NOMO-1 treated with DMSO at 0.1 percent for 48 hours (cell line): ENCODE results near the gene PLAAT1.
A peak's percentile ranks its signal among the peaks of the same experiment; 100 is the strongest.

Experiments
- DNase-seq: peaks from one replicate; lab custom pipeline; 2025; ENCODE audit not compliant: unreplicated experiment; lab: John Stamatoyannopoulos, UW

PLAAT1 gene

DNA sequence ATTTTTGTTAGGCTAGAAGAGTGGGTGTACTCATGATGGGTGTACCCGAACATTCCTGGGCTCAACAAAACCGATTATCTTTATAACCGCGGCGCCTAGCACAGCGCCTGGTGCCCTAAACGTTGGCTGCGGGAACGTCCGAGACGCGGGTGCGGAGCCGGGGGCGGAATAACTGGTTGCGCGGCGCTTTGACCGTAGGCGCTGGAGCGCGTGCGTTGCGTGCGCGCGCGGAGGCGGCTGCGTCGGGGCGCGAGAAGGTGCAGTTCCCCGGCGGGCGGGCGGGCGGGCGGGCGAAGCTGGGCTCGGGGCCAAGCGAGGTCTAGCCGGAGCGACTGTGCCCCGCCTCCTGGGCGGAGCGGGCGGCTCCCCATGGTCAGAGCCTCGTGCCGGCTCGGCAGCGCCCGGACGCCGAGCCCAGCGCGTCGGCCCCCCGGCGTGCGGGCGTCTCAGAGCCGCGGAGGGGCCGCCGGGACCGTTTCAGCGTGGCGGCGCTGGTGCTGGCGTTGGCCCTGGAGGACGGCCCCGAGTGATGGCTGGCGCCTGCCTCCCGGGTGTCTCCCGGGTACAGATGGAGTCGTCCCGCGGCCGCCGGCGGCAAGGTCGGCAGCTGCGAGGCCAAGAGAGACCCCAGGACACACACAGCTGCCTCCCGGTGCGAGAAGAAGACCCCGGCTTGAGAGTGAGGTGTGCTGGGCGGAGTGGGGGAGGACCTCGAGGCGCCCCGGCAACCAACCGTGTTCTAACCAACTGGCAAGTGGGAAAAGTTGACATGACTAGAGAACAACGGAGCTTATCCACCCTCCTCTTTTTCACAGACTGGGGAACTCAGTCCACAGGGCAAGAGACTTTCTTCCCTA lies at the start of gene PLAAT1:
TSS of gene PLAAT1 (plus strand) at position 373 of the 857 bp plus-strand sequence. CDS start 14,429 bp downstream, outside the sequence.
- peak; percentile 84 for DNase-seq

DNA sequence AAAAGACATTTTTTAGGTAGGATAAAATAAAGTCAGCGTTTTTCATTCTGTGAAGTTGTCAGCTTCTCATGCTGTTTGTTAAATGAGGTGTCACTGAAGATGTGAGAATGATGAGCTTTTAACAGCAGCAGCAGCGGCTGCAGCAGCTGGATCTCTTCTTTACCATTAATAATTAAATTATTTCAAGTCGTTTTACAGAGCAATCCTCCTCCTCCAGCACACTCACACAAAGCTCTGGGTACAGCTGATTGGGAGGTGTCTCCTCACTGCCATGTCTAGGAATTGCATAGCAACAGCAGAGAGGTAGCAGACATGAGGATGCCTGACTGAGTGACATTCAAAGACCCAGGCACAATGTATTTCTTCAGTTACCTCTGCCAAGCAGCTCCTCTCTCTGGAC lies 46.7 kb upstream of the PLAAT1 start:
- no peak for DNase-seq

DNA sequence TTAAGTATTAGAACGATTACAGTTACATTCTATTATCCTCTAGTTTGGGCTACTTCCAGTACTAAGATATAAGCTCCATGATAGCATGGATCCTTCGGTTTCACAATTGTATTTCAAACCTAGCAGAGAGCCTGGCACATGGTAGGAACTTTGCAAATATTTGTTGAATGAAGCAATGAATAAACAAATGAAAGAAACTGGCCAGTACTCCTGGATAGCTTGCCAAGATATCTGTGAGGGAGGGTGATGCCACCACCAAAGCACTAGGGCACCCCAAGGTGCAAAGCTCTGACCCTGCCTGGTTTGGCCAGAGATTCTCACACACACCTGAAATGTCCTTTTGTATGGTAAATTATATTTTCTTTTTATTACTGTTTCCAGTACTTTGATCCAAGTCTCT lies 44.3 kb upstream of the PLAAT1 start:
- DNase-seq: no peak

DNA sequence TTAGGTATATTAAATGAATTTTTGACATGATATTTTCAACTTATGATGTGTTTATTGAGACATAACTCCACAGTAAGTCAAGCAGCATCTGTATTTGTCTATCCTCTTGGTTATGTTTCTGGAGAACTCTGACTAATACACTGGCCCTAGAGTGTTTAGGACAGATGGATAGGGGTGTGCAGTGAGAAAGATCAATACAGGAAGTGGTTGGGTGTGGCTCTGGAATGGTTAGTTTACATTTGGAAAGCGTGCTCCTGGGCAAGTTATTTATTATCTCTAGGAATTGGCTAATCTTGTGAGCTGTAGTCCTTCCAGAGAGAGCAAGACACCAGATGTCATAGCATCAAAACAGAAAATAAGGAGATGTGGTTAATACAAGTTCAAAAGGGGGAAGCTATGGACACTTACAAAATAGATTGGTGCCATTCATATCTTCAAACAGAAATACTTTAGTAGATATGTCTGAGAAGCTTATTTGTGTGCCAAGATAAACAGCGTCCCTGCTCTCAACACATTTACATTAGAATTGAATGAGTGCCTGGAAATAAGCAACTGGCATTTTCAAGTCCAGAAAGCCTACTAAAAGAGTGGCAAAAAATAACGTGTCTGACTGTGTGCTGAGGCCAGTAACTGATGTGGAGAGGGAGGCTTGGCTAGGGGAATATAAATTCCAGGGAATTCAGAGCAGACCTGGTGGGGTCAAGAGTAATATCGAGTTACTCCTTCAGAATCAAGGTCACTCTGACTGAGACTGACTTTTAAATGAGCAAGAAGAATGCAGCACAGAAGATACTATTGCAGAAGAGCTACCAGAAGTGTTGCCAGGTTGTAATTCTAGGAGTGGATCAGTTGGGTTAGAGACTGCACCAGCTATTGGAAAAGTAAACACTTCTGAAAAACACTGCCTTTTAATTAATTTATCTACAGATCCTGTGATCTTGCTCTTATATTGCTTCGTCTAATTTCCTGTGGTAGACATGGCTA lies 33.4 kb upstream of the PLAAT1 start:
- no peak for DNase-seq

DNA sequence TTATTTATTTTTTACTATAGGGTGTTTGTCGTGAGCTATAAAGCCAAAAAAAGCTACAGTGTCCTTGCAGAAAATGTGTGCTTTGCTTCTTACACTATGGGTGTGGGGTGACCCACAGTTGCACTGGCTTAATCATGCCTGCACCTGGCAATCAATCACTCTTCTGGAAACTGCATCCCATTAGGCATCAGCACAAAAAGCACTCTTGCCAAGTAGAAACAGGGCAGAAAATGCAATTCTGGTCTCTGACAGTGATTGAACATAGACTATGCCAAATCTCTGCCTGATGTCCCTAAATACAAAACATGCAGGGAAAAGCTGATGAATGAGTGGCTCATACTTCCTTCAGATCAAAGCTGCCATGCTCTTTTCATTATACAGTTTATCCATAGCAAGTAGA lies 30.4 kb upstream of the PLAAT1 start:
- no peak for DNase-seq

DNA sequence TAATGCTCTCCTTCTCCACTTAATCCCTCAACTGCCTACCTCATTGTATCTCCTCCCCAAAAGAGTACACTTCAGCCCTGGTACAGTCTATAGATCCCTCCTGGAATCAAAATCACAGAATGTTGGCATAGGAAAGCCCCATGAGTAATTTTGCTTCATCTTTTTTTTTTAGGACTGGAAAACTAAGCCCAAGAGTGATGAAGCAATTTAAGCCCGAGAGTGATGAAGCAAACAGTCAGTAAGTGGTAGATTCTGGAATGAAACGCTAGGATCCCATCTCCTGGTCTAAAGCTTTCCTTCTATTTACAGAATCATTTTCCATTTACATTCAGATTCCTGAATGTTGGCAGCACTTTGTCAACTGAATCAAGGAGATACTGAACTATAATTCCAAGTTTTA lies 29.8 kb upstream of the PLAAT1 start:
- no peak for DNase-seq

DNA sequence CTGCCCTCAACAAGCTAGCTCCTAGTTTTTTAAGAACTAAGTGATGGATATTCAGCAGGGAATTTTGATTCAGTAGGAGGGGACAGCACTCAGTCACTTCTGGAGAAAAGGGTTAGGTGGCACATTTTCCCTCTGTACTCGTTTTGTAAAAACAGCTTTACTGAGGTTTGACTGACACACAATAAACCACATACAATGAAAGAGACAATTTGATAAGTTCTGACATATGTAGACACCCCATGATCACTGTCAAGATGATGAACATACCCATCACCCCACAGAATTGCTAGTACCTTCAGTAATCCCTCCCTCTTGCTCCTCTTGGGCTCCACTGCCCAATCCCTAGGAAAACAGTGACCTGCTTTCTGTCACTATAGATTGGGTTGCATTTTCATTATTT lies 29.0 kb upstream of the PLAAT1 start:
- no peak for DNase-seq

DNA sequence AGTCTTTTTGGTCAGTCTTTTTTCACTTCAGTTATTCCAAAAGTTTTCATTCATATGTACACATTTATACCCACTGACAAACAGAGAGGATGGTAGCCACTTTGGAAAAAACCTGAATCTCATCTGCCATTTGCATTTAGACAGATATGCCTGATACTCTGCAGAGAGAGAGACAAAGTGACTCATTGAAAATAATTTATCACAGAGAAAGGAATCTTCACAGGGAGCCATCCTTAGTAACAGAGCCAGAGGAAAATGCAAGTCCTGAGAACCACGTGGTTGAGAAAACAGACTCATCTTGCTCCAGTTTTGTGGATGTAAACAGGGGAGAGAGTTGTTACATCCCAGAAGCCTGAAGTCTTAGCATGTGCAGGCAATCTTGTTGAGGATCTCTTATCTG lies 28.2 kb upstream of the PLAAT1 start:
- DNase-seq: no peak

DNA sequence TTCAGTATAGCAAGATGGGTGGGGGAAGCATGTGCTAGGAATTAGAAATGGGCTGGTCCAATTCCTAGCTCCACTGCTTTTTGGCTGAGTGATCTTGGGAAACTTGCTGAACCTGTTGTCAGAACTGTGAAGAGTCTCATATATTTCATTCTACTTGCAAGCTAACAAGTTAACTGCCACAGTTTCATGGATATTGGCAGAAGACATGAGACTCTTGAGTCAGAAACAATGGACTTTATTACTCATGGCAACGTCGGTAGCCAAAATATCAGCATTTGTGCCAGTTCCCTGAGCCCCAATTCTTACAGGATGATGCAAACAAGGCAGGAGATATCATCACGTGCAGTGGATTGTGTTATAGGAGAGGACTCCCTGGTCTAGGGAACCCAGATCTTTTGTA lies 26.6 kb upstream of the PLAAT1 start:
- DNase-seq: no peak

DNA sequence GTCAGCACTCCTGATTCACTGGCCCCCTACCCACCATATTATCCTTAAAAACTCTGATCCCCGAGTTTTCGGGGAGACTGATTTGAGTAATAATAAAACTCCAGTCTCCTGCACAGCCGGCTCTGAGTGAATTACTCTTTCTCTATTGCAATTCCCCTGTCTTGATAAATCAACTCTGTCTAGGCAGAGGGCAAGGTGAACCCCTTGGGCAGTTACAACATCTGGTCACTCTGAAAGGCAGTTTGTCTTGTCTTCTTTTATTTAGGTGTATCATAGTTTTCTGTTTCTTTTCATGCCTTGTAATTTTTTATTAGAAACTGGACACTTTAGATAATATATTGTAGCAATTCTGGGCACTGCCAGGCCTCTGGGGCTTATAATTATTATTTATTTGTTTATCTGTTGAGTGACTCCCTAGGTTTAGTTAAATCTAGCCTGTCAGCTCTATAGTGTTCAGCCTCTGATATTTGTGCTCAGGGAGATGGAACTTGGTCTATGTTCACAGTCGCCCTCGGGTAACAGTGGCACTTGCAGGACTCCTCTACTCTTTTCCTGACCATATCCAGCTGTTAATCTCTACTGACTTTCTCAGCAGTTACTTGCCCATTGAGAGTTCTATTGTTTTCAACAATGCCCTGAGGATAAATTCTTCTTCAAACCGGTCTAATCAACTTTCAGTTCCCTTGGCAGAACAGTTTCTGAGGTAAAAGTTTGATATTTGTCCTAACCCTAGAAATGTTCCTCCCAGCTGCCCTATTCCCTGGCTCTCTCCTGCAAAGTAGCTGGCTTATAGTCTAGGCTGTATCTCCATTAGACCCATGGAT lies 15.5 kb upstream of the PLAAT1 start:
- no peak for DNase-seq

DNA sequence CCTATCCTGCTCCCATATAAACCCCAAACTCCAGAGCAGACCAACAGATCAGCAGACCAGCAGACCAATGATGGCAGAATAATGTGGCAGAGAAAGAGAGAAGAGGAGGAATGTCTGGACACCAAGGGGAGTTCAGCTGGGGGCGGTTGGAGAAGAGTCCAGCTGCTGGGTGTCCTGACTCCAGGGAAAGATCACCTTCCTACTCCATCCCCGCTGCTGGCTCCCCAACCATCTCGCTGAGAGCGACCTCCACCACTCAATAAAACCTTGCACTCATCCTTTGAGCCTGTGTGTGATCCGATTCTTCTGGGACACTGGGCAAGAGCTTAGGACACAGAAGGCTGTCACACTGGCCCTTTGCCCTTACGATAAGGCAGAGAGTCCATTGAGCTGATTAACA lies 12.8 kb upstream of the PLAAT1 start:
- no peak for DNase-seq

DNA sequence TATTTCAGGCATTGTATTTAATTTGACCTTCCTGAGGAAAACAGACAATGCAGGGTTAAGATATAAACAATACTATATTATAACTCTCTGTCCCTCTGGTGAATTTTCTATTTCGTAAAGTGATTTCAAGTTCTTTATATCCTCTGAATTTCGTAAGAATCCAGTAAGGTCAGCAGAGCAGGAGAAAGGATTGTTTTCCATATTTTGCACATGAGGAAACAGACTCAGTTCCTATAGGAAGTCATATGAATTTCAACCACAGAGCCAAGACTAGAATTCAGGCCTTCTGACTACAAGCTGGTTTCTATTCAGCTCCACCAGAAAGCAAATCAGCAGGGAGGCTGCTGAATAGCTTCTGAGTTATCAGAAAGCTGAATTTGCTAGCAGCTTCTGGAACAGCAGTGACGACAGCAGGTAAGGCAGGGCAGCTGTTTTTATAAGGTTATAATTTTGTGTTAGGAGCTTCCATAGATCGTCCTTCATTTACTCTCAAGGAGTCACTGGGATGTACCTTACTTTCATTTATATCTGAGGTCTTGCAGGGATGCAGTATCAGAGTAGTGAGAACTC lies 11.1 kb upstream of the PLAAT1 start:
- DNase-seq: no peak

DNA sequence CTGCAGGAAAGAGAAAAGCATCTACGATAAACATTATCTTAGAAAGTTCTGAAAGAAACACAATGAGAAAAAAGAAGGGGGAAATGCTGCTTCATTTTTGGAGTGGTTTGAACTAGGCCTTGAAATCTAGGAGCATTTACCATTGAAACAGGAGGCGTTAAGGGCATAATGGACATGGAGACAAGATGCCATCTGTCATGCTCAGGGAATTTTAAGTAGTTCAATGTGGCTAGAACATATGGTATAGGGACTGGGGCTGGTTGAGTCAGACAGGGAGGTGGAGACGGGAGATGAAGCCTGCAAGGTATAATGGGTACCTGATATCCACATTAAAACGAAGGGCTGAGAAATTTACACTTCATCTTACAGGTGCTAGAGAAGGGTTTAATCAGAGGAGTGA lies 10.4 kb upstream of the PLAAT1 start:
- no peak for DNase-seq

DNA sequence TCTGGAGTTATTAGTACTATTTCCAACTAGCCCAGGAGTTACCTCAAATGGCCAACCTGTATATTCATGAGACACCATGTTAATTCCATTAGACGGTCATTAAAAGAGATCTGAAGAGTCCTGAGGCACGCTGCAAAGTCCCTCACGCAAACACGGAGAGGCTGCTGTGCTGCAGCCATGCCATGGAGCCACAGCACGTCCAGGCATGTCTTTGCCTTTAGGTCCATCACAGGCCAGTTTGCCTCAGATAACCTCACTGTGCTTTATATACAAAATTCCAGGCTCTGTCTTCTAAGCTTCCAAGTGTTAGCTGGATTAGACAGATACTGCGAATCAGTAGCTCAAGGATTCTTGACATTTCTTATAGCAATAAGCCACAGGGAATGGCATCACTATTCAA lies 9.8 kb upstream of the PLAAT1 start:
- DNase-seq: no peak

DNA sequence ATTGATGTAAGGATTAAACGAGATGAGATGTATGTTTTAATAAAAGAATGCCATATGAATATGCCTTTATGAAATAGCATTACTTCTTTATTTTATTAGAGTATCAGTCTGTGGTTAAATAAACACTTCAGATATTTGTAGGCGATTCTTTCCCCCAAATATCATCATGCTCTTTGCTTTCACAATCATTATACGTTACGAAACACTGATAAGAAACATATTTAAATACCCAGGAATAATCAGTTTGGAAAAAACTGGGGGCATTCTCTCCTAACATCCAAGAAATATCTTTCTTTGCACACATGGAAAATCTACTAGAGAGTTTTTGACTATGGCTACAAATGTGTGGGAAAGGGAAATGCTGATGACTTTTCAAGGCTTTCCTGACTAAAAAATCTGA lies 4.4 kb upstream of the PLAAT1 start:
- DNase-seq: no peak

DNA sequence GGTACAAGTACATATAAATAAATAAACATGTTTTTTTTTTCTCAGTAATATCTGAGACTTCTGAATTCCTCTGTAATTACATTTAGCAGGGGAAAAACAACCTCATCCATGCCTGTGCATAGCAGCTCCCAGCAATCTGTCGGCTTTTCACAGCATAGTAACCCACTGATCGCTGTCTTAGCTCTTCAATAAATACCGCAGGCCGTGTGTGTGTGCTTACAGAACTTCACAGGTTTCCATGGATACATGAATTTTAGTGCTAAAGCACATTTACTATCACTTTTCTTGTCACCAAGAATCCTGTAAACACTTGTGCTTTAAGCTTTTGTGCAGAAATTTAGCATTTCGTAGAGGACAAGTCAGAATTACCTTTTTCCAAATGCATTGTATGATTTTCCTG lies 4.0 kb upstream of the PLAAT1 start:
- no peak for DNase-seq

DNA sequence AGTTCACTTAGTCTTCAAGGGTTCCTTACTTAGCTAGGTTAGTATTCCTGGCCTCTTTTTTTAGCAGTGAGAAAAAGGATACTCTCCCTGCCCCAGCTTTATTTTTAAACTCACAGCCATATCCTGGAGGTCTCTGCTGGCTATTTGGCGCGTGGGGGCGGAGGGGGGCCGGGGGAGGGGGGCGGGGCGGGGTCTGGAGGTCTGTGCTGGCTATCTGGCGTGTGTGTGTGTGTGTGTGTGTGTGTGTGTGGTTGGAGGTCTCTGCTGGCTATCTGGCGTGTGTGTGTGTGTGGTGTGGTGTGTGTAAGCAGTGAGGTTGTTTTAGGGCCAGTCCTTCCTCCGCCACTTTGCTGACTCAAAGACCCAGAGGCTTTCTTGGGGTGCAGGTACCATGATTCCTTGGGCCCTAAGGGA lies 579 bp upstream of the PLAAT1 start:
- no peak for DNase-seq

DNA sequence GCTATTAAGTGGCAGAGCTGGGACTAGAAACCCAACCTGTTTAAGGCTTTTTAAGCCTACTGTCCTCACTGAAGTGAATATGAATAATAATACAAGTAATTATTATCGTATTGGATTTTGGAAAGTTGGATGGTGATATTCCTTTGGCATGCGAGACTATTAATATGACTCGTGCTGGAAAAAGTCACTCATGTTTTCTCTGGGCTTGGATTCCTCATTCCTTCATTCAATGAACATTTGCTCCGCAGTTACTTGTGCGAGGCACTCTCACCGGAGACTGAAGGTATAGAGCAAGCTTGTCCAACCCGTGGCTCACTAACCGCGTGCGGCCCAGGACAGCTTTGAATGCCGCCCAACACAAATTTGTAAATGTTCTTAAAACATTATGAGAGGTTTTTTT lies 694 bp downstream of the PLAAT1 start:
- DNase-seq: no peak

DNA sequence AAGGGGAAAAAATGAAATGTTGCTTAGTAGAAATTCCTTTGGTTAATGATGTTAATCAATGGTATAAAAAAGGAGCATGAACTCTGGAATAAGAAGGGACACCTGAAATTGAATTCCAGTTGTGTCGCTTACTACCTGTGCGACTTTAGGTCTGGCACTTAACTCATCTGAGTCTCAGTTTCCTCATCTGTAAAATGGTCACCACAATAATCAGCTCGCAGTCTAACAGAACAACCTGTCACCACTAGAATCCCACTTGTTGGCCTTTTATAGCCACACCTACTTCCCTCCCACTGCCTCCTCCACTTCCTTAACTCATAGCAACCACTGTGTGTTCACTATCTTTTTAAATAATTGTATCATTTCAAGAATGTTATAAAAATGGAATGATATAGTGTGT lies 2.5 kb downstream of the PLAAT1 start:
- no peak for DNase-seq

DNA sequence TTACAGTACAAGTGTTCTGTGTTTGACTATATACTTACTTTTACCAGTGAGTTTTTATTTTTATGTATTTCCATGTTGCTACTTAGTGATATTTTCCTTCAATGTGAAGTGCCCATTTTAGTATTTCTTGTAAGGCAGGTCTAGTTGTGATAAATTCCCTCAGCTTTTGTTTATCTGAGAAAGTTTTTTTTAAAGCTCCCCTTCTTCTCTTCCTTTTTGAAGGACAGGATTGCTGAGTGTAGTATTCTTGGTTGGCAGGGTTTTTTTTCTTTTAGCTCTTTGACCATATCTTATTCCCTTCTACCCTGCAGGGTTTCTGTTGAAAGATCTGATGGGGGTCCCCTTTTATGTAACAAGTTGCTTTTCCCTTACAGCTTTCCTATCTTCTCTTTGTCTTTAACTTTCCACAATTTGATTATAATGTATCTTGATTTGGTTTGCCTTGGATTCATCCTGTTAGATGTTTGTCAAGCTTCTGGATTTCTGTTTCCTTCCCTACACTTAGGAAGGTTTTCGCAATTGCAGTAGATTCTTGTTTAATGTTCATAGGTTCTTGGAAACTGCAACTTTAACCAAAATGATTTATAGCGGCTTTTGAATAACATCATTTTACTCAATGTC lies 7.9 kb downstream of the PLAAT1 start:
- no peak for DNase-seq
